NCI-H1417 (cell line): Measurements from ENCODE around the gene MSH3.

ENCODE experiments used
- DNase-seq, 3 experiments: peaks; one replicate each; lab custom pipeline; 2025; lab: John Stamatoyannopoulos, UW

Gene MSH3

DNA sequence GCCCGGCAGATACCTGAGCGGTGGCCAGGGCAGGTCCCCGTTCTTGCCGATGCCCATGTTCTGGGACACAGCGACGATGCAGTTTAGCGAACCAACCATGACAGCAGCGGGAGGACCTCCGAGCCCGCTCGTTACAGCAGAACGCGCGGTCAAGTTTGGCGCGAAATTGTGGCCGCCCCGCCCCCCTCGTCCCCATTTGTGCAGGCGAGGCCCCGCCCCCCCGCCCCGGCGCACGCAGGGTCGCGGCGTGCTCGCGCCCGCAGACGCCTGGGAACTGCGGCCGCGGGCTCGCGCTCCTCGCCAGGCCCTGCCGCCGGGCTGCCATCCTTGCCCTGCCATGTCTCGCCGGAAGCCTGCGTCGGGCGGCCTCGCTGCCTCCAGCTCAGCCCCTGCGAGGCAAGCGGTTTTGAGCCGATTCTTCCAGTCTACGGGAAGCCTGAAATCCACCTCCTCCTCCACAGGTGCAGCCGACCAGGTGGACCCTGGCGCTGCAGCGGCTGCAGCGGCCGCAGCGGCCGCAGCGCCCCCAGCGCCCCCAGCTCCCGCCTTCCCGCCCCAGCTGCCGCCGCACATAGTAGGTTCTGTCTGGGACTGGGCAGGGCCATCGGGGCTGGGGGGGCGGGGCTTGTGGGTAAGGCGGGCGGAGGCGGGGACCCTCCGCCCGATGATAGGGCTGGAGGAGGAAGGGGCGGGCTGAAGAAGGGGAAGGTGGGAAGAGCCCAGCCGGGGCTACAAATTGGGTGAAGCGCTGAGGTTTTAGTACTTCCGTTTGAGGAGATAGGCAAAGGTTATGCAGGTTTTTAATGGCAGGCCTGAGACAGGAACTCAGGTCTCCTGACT lies at the start of gene MSH3, which contains the start of gene DHFR:
Gene MSH3, plus strand, starts transcription at position 262 of the 840 bp plus-strand sequence. Its CDS starts 76 bp downstream, at position 338.
Gene DHFR, minus strand, starts transcription at position 593 of the 840 bp plus-strand sequence. Its CDS starts 494 bp downstream, at position 99.
- DNase-seq = peak; percentile 83 to 93 (median 92)

DNA sequence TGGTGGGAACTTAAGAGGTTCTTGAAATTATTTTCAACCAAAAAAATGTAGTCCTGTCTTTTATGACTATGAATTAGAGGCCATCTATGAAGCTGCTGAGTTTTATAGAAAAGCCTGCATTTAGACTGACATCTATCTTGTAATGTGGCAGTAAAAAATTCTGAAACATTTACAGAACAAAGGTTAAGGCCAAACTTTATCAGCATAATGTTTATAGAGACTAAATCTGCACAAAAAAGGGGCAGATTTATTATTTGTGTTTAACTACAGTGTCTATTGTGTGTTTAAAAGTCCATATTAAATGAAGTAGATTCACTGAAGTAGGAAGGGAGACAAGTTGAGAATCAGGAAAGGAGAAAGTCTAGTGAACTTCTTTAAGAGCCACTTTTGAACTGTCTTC lies 47.1 kb upstream of the MSH3 start:
- DNase-seq = no peak

DNA sequence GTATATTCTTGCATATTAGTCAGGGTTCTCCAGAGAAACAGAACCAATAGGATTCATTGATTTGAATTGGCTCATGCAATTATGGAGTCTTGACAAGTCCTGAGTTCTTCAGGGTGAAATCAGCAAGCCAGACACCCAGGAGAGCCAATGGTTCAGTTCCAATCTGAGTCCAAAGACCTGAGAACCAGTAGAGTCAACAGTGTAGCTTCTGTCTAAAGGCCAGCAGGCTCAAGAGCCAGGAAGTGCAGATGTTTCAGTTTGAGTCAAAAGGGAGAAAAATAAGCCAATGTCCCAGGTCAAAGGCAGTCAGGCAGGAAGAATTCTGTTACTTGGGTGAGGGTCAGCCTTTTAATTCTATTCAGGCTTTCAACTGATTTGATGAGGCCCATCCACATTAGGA lies 46.6 kb upstream of the MSH3 start:
- no peak for DNase-seq

DNA sequence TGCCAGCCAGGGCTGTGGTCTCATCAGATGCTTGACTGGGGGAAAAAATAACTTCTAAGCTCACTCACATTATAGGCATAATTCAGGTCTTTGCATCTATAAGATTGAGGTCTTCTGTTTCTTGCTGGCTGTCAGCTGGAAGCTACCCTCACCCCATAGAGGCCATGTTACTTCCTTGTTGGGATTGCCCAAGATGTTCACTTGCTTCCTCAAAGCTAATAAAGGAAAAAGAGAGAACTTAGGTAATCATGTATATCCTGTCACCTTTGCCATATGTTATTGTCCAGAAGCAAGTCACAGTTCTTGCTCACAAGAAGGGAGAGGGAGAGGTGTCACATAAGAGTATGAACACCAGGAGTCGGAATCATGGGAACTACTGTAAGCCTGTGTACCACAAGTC lies 45.7 kb upstream of the MSH3 start:
- no peak for DNase-seq

DNA sequence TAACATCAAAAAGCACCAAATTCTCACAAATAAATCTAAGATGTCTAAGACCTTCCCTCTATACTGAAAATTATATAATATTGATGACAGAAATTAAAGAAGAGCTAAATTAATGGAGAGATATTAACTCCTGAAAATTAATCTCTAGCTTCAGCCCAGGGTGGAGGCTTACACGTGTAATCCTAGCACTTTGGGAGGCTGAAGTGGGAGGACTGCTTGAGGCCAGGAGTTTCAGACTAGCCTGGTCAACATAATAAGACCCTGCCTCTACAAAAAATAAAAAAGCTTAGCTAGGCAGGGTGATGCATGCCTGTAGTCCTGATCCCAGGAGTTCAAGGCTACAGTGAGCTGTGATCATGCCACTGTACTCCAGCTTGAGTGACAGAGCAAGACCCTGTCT lies 44.8 kb upstream of the MSH3 start:
- DNase-seq = no peak

DNA sequence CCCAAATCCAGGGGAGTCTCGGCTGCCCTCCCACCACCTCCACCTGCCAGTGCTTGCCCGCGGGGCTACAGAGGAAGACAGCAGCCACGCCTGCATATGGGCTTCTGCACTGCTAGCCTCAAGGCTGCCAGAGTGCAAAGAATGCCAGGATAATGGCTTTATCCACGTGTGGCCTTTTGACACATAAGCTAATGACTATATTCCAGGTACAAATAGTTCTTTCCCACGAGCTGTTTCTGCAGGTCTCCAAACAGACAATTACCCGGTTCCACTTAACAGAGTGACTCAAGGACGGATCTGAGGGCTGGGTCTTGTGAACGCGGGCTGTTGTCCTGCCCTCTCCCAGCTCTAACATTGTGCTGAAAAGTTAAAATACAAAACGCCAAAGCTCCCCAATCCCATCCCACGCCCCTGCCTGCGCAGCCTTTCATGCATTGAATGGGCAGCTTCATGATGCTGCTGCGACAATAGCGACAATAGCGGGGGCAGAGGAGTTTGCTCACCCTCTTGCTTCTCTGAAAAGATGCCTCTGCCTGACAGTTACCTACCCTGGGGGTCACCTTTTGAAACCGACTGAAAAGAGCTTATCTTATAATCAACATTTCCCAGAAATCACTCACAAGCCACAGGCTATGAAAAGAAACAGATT lies 39.1 kb upstream of the MSH3 start:
- no peak for DNase-seq

DNA sequence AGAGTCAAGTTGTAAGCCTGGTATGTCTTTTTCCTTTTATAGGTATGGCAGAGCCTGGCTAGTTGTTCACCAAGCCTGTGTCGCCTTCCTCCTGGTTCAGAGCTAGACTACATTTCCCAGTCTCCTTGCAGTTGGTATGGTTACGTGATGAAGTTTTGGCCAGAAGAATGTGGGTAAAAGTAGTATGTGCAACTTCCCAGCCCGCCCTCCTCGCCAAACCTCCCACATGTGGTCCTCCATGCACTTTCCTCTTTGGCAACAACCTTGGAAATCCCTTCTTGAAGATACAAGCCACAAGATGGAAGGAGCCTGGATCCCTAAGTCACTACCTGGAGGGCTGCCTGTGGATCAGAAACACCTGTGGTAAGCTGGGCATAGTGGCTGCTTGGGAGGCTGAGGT lies 36.0 kb upstream of the MSH3 start:
- DNase-seq = no peak

DNA sequence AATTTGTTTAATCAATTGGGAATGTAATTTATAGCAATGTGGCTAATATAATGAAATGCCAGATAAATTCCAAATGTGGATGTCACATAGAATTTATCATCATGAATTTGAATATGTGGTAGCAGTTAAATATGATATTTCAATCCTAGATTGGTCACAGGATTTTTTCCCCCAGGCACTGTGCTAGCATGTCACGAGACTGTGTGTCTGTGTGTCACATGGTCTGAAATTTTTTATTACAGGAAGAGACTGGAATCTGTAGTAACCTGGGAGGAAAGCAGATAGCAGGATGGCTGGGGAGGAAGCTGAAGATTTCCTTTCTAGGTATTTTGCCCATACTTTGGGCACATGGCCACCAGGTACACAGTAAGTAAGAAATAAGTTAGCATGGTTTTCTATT lies 35.4 kb upstream of the MSH3 start:
- no peak for DNase-seq

DNA sequence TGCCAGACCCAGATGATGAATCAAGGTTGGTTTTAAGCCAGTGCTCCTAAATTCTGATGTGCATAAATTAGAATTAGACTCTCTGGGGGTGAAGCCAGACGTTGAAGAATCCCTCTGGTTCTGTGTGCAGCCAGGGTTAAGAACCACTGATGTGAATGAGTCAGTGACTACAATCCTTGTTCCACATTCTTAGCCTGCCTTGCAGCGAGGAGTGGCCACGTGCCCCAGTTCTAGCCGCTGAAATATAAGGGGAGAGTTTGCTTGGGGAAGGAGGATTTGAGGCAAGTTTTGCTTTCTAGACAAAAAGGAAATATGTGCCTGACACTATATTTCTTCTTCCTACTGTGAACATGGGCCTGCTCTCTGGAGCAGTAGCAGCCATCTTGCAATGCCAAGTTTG lies 34.2 kb upstream of the MSH3 start:
- no peak for DNase-seq

DNA sequence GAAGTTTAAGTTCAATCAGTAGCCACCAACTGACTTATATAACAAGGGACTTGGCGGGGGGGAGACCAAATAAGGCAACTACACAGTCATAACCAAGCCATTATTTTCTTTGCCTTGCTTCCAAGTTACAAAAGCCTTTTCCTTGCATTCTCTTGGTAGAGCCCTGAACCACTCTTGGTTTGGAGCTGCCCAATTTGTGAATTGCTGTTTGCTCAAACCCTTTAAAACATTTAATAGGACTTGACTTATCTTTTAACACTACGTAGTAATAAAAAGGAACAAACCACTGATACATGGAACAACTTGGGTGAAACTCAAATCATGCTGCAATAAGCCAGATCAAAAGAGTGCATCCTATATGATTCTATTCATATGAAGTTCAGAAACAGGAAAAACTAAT lies 31.7 kb upstream of the MSH3 start:
- no peak for DNase-seq

DNA sequence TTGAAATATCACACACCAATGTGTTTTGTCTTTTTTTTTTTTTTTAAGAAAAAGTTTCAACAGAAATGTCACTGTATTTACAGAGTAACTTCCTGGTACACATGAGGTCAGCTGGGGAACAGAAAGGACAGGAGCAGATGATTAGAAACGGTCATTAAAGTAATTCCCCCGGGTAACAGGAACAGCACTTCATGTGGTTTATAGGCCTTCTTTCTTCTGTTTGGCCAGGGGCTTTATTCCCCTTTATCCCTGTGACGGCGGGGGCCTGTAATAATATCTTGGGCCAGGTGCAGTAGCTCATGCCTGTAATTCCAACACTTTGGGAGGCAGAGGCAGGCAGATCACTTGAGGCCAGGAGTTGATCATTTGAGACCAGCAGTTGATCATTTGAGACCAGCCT lies 30.5 kb upstream of the MSH3 start:
- peak in 1 of 3 experiments; percentile 3 for DNase-seq

DNA sequence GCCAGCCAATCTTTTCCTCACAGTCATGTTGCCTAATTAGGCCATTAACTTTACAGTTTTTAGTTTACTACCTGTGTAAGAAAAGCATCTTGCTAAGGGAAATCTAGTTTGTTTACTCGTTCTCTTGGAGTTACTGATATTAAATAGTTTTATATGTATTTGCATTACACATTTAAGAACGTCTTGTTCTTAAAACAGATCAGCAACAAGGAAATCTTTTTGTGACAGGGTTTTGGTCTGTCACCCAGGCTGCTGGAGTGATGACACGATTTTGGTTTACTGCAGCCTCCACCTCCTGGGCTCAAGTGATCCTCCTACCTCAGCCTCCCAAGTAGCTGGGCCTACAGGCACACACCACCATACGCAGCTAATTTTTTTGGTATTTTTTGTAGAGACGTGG lies 29.2 kb upstream of the MSH3 start:
- DNase-seq = no peak

DNA sequence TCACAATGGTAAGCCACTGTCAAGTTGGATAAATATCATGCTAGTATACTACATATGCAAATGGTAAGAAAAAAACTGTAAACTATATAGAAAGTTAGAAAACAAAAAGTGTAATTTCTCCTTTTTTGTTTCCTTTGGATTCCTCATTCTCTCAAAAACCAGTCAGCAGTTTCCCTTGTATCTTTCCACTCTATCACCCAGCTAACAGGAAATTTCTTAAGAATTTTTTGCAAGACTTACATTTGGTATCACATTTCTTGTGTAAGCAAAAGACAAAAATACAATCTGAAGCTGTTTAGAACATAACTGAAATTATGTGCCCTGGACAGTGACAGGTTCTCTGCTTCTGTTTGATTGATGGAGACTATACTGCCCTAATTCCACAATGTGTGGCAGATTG lies 25.2 kb upstream of the MSH3 start:
- no peak for DNase-seq

DNA sequence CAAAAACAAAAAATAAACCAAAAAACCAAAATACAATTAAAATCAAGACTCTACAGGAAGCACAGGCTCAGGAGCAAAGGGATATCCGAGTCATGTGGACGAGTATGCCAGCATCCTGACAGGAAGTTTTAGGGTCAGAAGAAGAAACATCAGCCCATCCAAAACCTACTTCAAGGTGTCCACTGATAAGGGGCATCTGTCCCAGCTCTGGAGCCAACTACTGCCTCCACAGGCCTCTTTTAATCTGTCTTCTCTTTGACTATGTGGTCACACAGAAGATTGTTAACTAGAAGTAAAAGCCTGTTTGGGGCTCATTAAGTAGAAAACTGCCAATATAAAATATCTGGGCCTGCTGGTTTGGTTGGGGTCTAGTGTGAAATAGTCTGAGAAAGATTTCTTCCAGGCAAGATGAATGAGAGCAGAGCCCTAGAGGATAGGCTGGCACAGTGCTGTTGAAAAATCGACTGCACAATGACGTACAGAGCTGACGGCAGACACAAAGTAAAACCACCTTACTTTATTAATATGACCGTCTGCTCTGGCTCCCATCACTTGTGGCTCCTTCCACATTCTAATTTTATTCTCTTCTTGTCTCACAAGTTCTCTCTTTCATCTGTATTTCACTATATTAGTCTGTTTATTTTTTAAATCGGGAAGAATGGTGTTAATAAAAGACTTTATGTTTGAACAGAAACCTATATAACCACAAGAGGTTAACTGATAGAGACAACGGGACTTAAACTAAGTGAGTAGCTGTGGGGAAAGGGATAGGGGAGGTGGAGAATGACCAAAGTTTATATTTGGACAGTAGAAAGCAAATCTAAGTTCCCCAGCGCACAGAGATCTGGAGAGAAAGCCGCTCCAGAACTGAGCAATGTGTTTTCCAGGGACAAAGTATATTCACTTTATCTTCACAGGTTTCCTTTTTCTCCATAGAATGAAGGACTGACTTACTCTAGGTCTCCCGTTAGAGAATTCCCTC lies 22.9 kb upstream of the MSH3 start:
- no peak for DNase-seq

DNA sequence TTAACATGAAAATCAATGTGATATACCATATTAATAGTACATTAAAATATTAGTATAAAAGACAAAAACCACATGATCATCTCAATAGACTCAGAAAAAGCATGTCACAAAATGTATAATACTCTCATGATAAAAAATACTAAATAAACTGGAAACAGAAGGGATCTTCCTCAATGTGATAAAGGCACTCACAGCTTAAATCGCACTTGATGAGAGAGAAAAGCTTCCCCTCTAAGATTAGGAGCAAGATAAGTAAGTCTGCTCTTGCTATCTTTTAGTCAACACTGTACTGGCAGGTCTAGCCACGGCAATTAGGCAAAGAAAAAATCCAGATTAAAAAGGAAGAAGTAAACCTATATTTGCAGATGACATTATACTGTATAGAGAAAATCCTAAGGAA lies 21.8 kb upstream of the MSH3 start:
- DNase-seq = no peak

DNA sequence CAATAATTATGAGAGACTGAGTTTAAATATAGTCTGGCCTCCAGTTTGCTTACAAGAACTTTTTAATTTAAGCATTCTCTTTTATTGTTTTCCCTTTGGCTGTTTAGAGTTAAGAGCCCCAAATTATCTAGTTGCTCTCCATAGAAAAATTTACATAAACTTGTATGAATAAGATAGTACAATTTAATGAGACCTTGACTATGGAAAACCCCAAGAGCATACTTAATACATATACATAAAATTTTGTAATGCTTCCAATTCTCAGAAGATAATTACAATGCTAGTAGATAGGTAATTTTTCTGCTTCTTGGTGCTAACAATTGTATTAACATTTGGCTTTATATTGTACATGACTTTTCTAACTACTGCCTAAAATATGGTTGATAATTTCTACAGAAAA lies 20.3 kb upstream of the MSH3 start:
- DNase-seq = no peak

DNA sequence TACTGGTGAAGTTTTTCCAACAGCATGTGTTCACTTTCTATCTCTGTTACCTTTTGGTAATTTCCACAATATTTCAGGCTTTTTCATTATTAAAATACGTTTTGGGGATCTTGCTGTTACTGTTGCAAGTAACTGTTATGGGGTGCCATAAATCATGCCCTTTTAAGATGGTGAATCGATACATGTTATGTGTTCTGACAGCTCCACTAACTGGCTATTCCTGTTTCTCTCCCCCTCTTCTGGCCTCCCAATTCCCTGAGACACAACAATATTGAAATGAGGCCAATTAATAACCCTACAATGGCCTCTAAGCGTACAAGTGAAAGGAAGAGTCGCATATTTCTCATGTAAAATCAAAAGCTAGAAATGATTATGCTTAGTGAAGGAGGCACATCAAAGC lies 13.1 kb upstream of the MSH3 start:
- DNase-seq = peak in 1 of 3 experiments; percentile 0

DNA sequence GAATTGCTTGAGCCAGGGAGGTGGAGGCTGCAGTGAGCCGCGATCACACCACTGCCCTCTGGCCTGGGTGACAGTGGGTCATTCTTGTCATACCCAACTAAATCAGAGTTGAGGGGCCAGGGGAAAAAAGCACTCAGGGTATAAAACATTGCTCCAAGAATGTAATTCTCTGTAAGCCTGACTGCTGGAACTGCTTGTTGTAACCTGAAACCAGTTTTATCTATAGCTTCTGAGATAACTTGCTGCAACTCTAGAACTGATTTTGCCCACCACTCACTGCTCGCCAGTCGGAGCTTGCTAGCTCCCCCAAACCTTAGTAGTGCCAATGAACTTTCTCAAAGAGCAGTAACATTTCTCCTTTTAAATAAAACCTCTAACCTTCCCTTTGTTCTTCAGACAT lies 9.6 kb upstream of the MSH3 start:
- DNase-seq = no peak

DNA sequence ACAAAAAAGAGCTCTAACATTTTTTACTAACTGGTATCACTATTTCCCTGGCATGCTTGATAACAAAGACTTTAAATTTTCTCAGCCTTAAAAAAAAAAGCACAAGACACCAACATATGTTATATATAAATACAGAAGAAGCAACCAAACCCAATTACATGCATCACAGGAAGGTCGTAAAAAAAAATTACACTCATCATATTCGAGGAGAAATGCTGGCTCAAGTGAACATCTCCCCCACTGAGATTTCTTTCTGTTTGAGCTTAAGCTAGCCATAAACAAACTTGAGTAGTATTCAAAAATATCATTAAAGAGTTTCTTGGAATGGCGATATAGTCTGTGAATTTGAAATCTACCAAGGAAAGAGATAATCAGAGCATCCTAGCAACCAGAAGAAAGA lies 7.5 kb upstream of the MSH3 start:
- no peak for DNase-seq

DNA sequence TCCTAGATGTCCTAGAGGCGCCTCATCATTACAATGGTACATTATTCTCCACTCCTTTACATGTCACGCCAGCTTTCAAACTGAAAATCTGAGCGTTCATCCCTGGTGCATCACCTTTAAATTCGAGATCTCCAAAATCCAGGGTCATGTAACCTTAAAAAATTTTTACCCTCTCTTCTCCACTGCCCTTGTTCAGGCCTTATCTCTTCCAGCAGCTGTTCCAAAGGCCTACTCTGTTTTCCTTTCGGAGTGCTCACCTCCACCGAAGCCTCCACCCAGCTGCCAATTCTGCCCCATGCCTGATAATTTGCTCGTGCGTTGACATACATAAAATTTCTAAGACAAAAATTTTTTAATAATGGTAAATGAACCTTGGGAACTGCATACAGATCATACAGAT lies 950 bp upstream of the MSH3 start:
- peak in 1 of 3 experiments; percentile 23 for DNase-seq

DNA sequence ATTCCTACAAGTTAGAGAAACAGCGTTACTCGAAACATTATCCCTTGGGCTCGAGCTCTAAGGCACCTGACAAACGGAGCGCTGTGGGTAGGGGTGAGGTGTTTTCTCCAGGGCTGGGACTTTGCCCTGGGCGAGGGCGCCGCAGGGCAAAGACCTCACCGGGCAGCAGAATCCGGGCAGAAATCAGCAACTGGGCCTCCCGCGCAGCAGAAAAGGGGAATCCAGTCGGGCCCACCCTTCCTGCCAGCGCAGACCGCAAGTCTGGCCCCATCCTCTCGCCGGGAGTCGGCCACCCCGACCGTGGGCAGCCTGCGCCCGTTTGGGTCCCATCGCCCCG lies 430 bp upstream of the MSH3 start:
- DNase-seq = peak in 1 of 3 experiments; percentile 60

DNA sequence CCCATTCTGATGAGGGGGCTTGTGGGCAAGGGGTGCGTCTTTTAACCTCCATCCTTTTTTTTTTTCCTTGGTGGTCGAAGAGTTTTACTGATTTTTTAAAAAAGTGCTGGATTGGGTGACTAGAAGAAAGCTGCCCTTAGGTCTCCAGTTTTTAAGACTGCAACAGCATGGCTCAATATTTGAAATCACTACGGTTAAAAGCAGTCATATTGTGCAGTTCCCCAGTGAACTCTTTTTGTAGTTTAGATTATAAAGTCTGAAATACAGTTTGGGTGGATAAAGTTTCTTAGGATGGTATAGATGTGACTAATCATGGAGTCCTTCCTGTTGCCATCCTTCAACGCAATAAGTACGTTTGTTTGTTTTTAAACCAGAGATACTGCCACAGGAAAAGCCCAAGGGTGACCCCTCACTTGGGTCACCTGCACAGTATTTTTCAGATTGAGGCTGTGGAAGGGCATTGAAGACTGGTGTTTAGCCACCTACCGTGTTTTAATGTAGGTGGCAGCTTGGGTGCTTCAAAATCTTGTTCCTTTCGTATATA lies 851 bp downstream of the MSH3 start:
- DNase-seq = no peak
